A673 (cell line): ENCODE results near the gene BCLAF1.

Source experiments
- CTCF ChIP-seq: fragments of 300-800, 200-600 bp; sonication (generic); conservative IDR thresholded peaks from 2 replicates; pipeline ENCODE4 v1.5.1; 2017; ENCODE audit warnings: low read depth, mild to moderate bottlenecking, antibody characterized with exemption, low read length, moderate library complexity, mixed read lengths
- EZH2 ChIP-seq: fragments of 200-600 bp; sonication (generic); IDR thresholded peaks from 2 replicates; pipeline ENCODE4 v1.6.1; 2017; ENCODE audit warnings: borderline replicate concordance, low read depth, mild to moderate bottlenecking, mixed read lengths, antibody characterized with exemption, low read length; ENCODE audit not compliant: poor library complexity, severe bottlenecking

DNA sequence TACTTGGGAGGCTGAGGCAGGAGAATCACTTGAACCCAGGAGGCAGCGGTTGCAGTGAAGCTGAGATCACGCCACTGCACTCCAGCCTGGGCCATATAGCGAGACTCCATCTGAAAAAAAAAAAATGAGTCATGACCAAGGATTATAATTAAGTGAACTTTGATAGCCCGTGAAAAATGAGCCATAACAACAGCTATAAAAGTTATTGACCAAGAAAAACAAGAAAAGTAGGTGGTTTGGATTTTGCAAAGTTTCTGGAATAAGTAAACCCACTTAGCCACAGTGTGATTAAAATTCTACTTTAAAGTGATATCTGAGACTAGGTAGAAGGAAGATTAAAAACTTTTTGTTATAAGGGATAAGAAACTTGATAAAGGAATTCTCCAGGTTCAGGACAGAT, 25.9 kb upstream of the BCLAF1 start:
- no peak for TF ChIP-seq CTCF
- TF ChIP-seq EZH2, result no peak
